ENCODE results near the gene MVK.

The MVK gene

GRCh38 chr12:109553906-109554500 is 19.6 kb upstream of the MVK start:
- TF ChIP-seq, protein P1, sequence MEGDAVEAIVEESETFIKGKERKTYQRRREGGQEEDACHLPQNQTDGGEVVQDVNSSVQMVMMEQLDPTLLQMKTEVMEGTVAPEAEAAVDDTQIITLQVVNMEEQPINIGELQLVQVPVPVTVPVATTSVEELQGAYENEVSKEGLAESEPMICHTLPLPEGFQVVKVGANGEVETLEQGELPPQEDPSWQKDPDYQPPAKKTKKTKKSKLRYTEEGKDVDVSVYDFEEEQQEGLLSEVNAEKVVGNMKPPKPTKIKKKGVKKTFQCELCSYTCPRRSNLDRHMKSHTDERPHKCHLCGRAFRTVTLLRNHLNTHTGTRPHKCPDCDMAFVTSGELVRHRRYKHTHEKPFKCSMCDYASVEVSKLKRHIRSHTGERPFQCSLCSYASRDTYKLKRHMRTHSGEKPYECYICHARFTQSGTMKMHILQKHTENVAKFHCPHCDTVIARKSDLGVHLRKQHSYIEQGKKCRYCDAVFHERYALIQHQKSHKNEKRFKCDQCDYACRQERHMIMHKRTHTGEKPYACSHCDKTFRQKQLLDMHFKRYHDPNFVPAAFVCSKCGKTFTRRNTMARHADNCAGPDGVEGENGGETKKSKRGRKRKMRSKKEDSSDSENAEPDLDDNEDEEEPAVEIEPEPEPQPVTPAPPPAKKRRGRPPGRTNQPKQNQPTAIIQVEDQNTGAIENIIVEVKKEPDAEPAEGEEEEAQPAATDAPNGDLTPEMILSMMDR (IDR thresholded peaks at IDR 0.05): no peak

GRCh38 chr12:109554761-109555160 is 18.8 kb upstream of the MVK start:
- TF ChIP-seq, protein P1 (IDR thresholded peaks at IDR 0.05): no peak

GRCh38 chr12:109555431-109556315 is 17.9 kb upstream of the MVK start:
- TF ChIP-seq, protein P1 (IDR thresholded peaks at IDR 0.05): no peak

GRCh38 chr12:109557200-109557599 is 16.4 kb upstream of the MVK start:
- TF ChIP-seq, protein P1 (IDR thresholded peaks at IDR 0.05): no peak

- TF ChIP-seq, protein P1 (IDR thresholded peaks at IDR 0.05): no peak
These were observed 15.8 kb upstream of the MVK start for GRCh38 chr12:109557805-109558204.

- TF ChIP-seq, protein P1 (IDR thresholded peaks at IDR 0.05): no peak
These were observed 15.0 kb upstream of the MVK start for GRCh38 chr12:109558374-109559199.

GRCh38 chr12:109559200-109559505 is 14.4 kb upstream of the MVK start:
- TF ChIP-seq, protein P1 (IDR thresholded peaks at IDR 0.05): no peak

All from LNCAP (cell line).